OCI-LY1 (cell line): ENCODE results near the gene RPL28.

Experiments used
- EZH2 ChIP-seq: fragments of 200-600 bp; sonication (generic), shearing (Covaris generic); IDR thresholded peaks from 2 replicates; pipeline ENCODE4 v1.8.0; 2017; ENCODE audit warnings: borderline replicate concordance, mixed run types, mild to moderate bottlenecking, antibody characterized with exemption, low read length, moderate library complexity, mixed read lengths
- TF ChIP-seq, protein P1 (sequence below): fragments of 200-600 bp; sonication (generic), shearing (Covaris generic); IDR thresholded peaks from 2 replicates; pipeline ENCODE4 v1.5.1; 2017; ENCODE audit warnings: mild to moderate bottlenecking, antibody characterized with exemption, low read length, moderate library complexity, mixed read lengths

DNA sequence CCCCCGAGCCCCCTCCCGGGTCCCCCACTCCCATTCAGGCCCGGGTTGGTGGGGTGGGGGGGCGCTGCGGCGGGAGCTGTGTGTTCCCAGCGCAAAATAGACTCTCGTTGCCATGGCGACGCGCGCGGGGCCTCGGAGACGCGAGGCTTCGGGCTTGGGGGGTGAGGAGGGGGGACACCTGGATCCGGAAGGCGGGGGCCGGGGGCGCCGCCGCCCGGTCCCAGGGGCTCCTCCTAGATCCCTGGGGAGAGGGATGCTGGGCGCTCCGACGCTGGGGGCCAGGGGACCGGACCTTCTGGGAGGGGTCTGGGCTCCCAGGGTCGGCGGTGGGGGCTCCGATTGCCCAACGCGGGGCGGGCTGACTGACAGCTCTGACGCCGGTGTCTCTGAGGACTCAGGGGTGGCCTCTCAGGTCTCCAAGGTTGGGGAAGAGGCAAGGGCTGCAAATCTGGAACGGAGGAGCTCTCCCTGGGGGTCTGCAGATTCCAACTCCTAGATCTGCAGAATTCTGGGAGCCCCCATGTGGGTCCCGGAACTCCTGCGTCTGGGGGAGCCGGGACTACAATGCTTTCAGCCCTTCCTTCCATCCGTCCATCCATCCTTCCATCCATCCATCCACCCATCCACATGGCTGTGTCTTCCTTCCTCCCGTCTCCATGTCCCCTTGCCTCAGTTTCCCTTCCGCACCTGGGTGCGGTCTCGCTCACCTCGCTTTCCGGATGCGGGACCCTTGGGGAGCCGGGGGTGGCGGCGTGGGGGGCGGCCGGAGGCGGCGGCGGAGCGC is 66.4 kb downstream of the RPL28 start:
- TF ChIP-seq, protein P1, sequence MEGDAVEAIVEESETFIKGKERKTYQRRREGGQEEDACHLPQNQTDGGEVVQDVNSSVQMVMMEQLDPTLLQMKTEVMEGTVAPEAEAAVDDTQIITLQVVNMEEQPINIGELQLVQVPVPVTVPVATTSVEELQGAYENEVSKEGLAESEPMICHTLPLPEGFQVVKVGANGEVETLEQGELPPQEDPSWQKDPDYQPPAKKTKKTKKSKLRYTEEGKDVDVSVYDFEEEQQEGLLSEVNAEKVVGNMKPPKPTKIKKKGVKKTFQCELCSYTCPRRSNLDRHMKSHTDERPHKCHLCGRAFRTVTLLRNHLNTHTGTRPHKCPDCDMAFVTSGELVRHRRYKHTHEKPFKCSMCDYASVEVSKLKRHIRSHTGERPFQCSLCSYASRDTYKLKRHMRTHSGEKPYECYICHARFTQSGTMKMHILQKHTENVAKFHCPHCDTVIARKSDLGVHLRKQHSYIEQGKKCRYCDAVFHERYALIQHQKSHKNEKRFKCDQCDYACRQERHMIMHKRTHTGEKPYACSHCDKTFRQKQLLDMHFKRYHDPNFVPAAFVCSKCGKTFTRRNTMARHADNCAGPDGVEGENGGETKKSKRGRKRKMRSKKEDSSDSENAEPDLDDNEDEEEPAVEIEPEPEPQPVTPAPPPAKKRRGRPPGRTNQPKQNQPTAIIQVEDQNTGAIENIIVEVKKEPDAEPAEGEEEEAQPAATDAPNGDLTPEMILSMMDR: no peak
- no peak for TF ChIP-seq EZH2
